GM23338 (cell line): ENCODE results near the gene ZC2HC1B.
"Not testable (repeated sequence)": the region's sequence is repeated elsewhere in the genome, so short reads cannot be mapped to it uniquely, and the experiment has no call there.

Source experiments
- CREB1 ChIP-seq: fragments of 250-450 bp; sonication (Bioruptor Pico); IDR thresholded peaks from 2 replicates; pipeline ENCODE4 v1.5.0; 2020; ENCODE audit warnings: low read depth, mild to moderate bottlenecking, moderate library complexity
- EZH2 ChIP-seq: fragments of 200-600 bp; sonication (generic); IDR thresholded peaks from one replicate; pipeline ENCODE4 v1.8.0; 2017; ENCODE audit warnings: antibody characterized with exemption, mild to moderate bottlenecking, low read depth; ENCODE audit not compliant: unreplicated experiment
- EZH2phosphoT487 ChIP-seq: fragments of 200-600 bp; sonication (generic); IDR thresholded peaks from one replicate; pipeline ENCODE4 v1.8.1; 2018; ENCODE audit warnings: antibody characterized with exemption; ENCODE audit not compliant: unreplicated experiment
- POLR2AphosphoS5 ChIP-seq: IDR thresholded peaks from 2 replicates; pipeline ENCODE4 v1.6.1; 2016; ENCODE audit warnings: antibody characterized with exemption, low read depth
- STAT1 ChIP-seq: IDR thresholded peaks from one replicate; pipeline ENCODE4 v1.6.1; 2016; ENCODE audit warnings: antibody characterized with exemption; ENCODE audit not compliant: unreplicated experiment
- ZNF331 ChIP-seq: fragments of 250-450 bp; sonication (Bioruptor Pico); IDR thresholded peaks from 2 replicates; pipeline ENCODE4 v1.5.0; 2020; ENCODE audit warnings: low read depth, mild to moderate bottlenecking, moderate library complexity
- TF ChIP-seq, protein P1 (sequence below), 2 experiments: fragments of 200-600 bp in 1 of 2; sonication (generic) in 1 of 2; conservative IDR thresholded peaks; 2 replicates each; pipeline versions ENCODE4 v1.5.1 to v1.6.1; 2016 to 2017; ENCODE audit warnings: antibody characterized with exemption in 2 of 2, low read depth in 2 of 2, mild to moderate bottlenecking in 2 of 2, moderate library complexity in 1 of 2
- TF ChIP-seq, protein P2 (sequence below): IDR thresholded peaks from one replicate; pipeline ENCODE4 v1.6.1; 2018; ENCODE audit warnings: antibody characterized with exemption; ENCODE audit not compliant: unreplicated experiment

DNA sequence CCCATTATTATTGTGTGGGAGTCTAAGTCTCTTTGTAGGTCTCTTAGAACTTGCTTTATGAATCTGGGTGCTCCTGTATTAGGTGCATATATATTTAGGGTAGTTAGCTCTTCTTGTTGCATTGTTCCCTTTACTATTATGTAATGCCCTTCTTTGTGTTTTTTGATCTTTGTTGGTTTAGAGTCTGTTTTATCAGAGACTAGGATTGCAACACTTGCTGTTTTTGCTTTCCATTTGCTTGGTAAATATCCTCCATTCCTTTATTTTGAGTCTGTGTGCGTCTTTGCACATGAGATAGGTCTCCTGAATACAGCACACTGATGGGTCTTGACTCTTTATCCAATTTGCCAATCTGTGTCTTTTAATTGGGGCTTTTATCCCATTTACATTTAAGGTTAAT is 9.2 kb upstream of the ZC2HC1B start:
- not testable (repeated sequence) for TF ChIP-seq EZH2; STAT1; EZH2phosphoT487; CREB1 (CRISPR knock-in tag); POLR2AphosphoS5; ZNF331 (CRISPR knock-in tag)
- TF ChIP-seq, protein P1, sequence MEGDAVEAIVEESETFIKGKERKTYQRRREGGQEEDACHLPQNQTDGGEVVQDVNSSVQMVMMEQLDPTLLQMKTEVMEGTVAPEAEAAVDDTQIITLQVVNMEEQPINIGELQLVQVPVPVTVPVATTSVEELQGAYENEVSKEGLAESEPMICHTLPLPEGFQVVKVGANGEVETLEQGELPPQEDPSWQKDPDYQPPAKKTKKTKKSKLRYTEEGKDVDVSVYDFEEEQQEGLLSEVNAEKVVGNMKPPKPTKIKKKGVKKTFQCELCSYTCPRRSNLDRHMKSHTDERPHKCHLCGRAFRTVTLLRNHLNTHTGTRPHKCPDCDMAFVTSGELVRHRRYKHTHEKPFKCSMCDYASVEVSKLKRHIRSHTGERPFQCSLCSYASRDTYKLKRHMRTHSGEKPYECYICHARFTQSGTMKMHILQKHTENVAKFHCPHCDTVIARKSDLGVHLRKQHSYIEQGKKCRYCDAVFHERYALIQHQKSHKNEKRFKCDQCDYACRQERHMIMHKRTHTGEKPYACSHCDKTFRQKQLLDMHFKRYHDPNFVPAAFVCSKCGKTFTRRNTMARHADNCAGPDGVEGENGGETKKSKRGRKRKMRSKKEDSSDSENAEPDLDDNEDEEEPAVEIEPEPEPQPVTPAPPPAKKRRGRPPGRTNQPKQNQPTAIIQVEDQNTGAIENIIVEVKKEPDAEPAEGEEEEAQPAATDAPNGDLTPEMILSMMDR (conservative IDR thresholded peaks at IDR 0.05; ENCODE audit: low read depth in 2 of 2), result not testable (repeated sequence)
- TF ChIP-seq, protein P2, sequence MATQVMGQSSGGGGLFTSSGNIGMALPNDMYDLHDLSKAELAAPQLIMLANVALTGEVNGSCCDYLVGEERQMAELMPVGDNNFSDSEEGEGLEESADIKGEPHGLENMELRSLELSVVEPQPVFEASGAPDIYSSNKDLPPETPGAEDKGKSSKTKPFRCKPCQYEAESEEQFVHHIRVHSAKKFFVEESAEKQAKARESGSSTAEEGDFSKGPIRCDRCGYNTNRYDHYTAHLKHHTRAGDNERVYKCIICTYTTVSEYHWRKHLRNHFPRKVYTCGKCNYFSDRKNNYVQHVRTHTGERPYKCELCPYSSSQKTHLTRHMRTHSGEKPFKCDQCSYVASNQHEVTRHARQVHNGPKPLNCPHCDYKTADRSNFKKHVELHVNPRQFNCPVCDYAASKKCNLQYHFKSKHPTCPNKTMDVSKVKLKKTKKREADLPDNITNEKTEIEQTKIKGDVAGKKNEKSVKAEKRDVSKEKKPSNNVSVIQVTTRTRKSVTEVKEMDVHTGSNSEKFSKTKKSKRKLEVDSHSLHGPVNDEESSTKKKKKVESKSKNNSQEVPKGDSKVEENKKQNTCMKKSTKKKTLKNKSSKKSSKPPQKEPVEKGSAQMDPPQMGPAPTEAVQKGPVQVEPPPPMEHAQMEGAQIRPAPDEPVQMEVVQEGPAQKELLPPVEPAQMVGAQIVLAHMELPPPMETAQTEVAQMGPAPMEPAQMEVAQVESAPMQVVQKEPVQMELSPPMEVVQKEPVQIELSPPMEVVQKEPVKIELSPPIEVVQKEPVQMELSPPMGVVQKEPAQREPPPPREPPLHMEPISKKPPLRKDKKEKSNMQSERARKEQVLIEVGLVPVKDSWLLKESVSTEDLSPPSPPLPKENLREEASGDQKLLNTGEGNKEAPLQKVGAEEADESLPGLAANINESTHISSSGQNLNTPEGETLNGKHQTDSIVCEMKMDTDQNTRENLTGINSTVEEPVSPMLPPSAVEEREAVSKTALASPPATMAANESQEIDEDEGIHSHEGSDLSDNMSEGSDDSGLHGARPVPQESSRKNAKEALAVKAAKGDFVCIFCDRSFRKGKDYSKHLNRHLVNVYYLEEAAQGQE, result not testable (repeated sequence)
